GM23338 (cell line): ENCODE data around the gene SERPINE2. TPM values are rescaled to one million over a fixed set of nuclear protein-coding genes. Genes with fewer than 3 reads are reported as not detected.

Experiments
- ATAC-seq: fragments of 200-7000 bp; cut with Tn5 transposase; 3 replicates; pipeline ENCODE4 v1.9.1; 2020
- DNase-seq: peaks from one replicate; pipeline ENCODE4 v3.0.0-alpha.2; 2015; ENCODE audit warnings: low spot score
- H2AFZ ChIP-seq: fragments of 200-600 bp; sonication (generic); 2 replicates; pipeline ENCODE4 v1.8.0; 2016; ENCODE audit warnings: antibody characterized with exemption, mild to moderate bottlenecking, moderate library complexity
- H3F3A ChIP-seq: fragments of 200-600 bp; sonication (generic); replicated peaks from 2 replicates; pipeline ENCODE4 v1.8.0; 2017; ENCODE audit warnings: antibody characterized with exemption, mixed run types, low read depth
- H3K27ac ChIP-seq: fragments of 200-600 bp; sonication (generic); 2 replicates; pipeline ENCODE4 v1.6.1; 2016; ENCODE audit warnings: low read depth
- H3K27me3 ChIP-seq: fragments of 200-600 bp; sonication (generic); 2 replicates; pipeline ENCODE4 v1.8.0; 2016; ENCODE audit warnings: mild to moderate bottlenecking, mixed run types, moderate library complexity; ENCODE audit not compliant: insufficient read depth
- H3K36me3 ChIP-seq: fragments of 200-600 bp; sonication (generic); 2 replicates; pipeline ENCODE4 v1.8.0; 2016; ENCODE audit warnings: mild to moderate bottlenecking; ENCODE audit not compliant: insufficient read depth
- H3K4me1 ChIP-seq: fragments of 200-600 bp; sonication (generic); 2 replicates; pipeline ENCODE4 v1.8.0; 2016; ENCODE audit warnings: mild to moderate bottlenecking, moderate library complexity; ENCODE audit not compliant: insufficient read depth
- H3K4me2 ChIP-seq: fragments of 200-600 bp; sonication (generic); 2 replicates; pipeline ENCODE4 v1.7.1; 2017; ENCODE audit warnings: mixed run types
- H3K4me3 ChIP-seq: fragments of 200-600 bp; sonication (generic); 2 replicates; pipeline ENCODE4 v1.6.1; 2016; ENCODE audit warnings: mixed run types
- H3K79me2 ChIP-seq: fragments of 200-600 bp; sonication (generic); replicated peaks from 2 replicates; pipeline ENCODE4 v1.8.0; 2017; ENCODE audit warnings: mild to moderate bottlenecking; ENCODE audit not compliant: insufficient read depth
- H3K9me2 ChIP-seq: fragments of 200-600 bp; sonication (generic); 2 replicates; pipeline ENCODE4 v1.8.0; 2017; ENCODE audit not compliant: insufficient read depth
- H4K20me1 ChIP-seq: fragments of 200-600 bp; sonication (generic); replicated peaks from 2 replicates; pipeline ENCODE4 v1.8.0; 2017; ENCODE audit warnings: mild to moderate bottlenecking; ENCODE audit not compliant: insufficient read depth
- H3K27ac Mint-ChIP-seq: 2 replicates; pipeline ENCODE4 v1.8.0; 2020; ENCODE audit warnings: inconsistent platforms, mild to moderate bottlenecking, moderate library complexity, mixed read lengths
- H3K27me3 Mint-ChIP-seq: 3 replicates; pipeline ENCODE4 v1.8.0; 2022; ENCODE audit warnings: low read depth, mild to moderate bottlenecking, moderate library complexity, mixed read lengths, inconsistent platforms; ENCODE audit not compliant: insufficient read depth, poor library complexity
- H3K36me3 Mint-ChIP-seq: 3 replicates; pipeline ENCODE4 v1.8.0; 2021; ENCODE audit warnings: low read depth, mild to moderate bottlenecking, inconsistent platforms, moderate library complexity, mixed read lengths
- H3K4me1 Mint-ChIP-seq: 3 replicates; pipeline ENCODE4 v1.8.0; 2020; ENCODE audit warnings: mild to moderate bottlenecking, inconsistent platforms, mixed read lengths
- H3K4me3 Mint-ChIP-seq: 3 replicates; pipeline ENCODE4 v1.8.0; 2021; ENCODE audit warnings: moderate library complexity, mild to moderate bottlenecking, inconsistent platforms, mixed read lengths
- H3K9me3 Mint-ChIP-seq: 3 replicates; pipeline ENCODE4 v1.8.0; 2020; ENCODE audit warnings: moderate library complexity, mild to moderate bottlenecking, inconsistent platforms, mixed read lengths
- CREB1 ChIP-seq: fragments of 250-450 bp; sonication (Bioruptor Pico); IDR thresholded peaks from 2 replicates; pipeline ENCODE4 v1.5.0; 2020; ENCODE audit warnings: low read depth, mild to moderate bottlenecking, moderate library complexity
- EZH2 ChIP-seq: fragments of 200-600 bp; sonication (generic); IDR thresholded peaks from one replicate; pipeline ENCODE4 v1.8.0; 2017; ENCODE audit warnings: antibody characterized with exemption, mild to moderate bottlenecking, low read depth; ENCODE audit not compliant: unreplicated experiment
- EZH2phosphoT487 ChIP-seq: fragments of 200-600 bp; sonication (generic); IDR thresholded peaks from one replicate; pipeline ENCODE4 v1.8.1; 2018; ENCODE audit warnings: antibody characterized with exemption; ENCODE audit not compliant: unreplicated experiment
- JUNB ChIP-seq: IDR thresholded peaks from one replicate; pipeline ENCODE4 v1.6.1; 2016; ENCODE audit warnings: antibody characterized with exemption; ENCODE audit not compliant: unreplicated experiment
- NANOG ChIP-seq: IDR thresholded peaks from 2 replicates; pipeline ENCODE4 v1.6.1; 2016; ENCODE audit warnings: antibody characterized with exemption, borderline replicate concordance
- POLR2AphosphoS5 ChIP-seq: IDR thresholded peaks from 2 replicates; pipeline ENCODE4 v1.6.1; 2016; ENCODE audit warnings: antibody characterized with exemption, low read depth
- STAT1 ChIP-seq: IDR thresholded peaks from one replicate; pipeline ENCODE4 v1.6.1; 2016; ENCODE audit warnings: antibody characterized with exemption; ENCODE audit not compliant: unreplicated experiment
- ZNF114 ChIP-seq: fragments of 250-450 bp; sonication (Bioruptor Pico); IDR thresholded peaks from 2 replicates; pipeline ENCODE4 v1.5.0; 2020; ENCODE audit warnings: mild to moderate bottlenecking, moderate library complexity
- polyA plus RNA-seq: library from polyadenylated mRNA; unstranded; fragments of >200 nt; fragmentation: Nextera tagmentation; extraction: Ambion mirVana; gene quantifications from 2 replicates; pipeline ENCODE4 v1.2.1, GENCODE V29; 2016
- total RNA-seq: library from RNA; depleted of rRNA; stranded (reverse); fragments of >200 nt; shearing (Covaris generic); gene quantifications from 2 replicates; pipeline ENCODE4 v1.2.3, GENCODE V29; 2014
- TF ChIP-seq, protein P1 (sequence below): IDR thresholded peaks from one replicate; pipeline ENCODE4 v1.6.1; 2018; ENCODE audit warnings: antibody characterized with exemption; ENCODE audit not compliant: unreplicated experiment
- TF ChIP-seq, protein P2 (sequence below): IDR thresholded peaks from 2 replicates; pipeline ENCODE4 v1.6.1; 2016; ENCODE audit warnings: antibody characterized with exemption

Gene SERPINE2
- total and polyA plus RNA-seq, 2 experiments from 2014 or later: 38.6 to 44.2 TPM

DNA sequence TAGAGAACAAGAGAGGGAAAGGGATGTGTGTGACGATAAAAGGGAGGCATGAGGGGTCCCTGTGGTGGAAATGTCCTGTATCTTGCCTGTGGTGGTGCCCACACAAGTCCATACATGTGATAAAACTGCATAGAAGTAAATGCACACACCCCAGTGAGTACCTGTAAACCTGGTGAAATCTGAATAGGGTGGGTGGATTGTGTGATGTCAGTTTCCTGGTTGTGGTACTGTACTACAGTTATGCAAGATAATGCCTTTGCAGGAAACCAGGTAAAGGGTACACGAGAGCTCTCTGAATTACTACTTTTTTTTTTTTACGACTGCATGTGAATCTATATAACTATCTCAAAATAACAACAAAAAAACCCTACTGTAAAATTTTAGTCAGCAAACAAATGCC is 22.1 kb downstream of the SERPINE2 start (continued):
- TF ChIP-seq, protein P1, sequence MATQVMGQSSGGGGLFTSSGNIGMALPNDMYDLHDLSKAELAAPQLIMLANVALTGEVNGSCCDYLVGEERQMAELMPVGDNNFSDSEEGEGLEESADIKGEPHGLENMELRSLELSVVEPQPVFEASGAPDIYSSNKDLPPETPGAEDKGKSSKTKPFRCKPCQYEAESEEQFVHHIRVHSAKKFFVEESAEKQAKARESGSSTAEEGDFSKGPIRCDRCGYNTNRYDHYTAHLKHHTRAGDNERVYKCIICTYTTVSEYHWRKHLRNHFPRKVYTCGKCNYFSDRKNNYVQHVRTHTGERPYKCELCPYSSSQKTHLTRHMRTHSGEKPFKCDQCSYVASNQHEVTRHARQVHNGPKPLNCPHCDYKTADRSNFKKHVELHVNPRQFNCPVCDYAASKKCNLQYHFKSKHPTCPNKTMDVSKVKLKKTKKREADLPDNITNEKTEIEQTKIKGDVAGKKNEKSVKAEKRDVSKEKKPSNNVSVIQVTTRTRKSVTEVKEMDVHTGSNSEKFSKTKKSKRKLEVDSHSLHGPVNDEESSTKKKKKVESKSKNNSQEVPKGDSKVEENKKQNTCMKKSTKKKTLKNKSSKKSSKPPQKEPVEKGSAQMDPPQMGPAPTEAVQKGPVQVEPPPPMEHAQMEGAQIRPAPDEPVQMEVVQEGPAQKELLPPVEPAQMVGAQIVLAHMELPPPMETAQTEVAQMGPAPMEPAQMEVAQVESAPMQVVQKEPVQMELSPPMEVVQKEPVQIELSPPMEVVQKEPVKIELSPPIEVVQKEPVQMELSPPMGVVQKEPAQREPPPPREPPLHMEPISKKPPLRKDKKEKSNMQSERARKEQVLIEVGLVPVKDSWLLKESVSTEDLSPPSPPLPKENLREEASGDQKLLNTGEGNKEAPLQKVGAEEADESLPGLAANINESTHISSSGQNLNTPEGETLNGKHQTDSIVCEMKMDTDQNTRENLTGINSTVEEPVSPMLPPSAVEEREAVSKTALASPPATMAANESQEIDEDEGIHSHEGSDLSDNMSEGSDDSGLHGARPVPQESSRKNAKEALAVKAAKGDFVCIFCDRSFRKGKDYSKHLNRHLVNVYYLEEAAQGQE: no peak
- TF ChIP-seq ZNF114 (CRISPR knock-in tag): no peak

DNA sequence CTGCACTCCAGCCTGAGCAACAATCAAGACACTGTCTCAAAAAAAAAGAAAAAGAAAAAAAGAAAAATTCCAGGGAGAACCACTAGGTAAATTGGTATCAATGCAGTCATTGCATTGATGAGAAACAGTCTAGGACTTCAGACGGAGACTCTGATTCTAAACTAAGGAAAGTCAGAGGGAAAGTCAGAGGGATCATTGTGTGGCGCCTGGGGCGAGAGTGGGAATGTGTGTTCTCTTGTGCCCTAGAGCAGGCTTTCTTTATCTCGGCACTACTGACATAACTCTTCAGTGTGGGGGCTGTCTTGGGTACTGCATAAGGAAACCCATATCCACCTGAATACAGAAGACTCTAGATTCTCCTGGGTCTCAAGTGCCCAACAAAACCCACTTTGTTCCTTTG is 24.8 kb downstream of the SERPINE2 start:
- no peak for ATAC-seq

DNA sequence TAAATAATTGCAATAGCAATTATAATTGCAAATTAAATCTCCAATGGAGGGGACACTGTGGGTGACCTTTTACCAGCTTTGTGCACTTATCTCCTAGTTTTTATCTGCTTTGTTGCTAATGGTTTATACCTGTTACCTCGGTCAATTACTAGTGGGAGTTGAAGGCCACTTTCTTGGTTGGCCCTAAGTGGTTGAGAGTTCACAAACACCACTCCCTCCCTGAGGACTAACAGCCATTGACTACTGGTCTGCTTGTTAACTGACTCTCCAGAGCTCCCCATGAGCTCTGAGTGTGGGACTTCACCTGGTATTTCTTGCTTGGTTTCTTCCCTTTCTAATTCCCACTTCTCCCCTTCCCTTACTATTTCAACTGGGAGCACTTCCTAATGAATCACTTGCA is 27.2 kb downstream of the SERPINE2 start:
- Mint-ChIP-seq H3K4me3 (no peak overlapping the region), H3K4me1 (peaks cover 32% of the 10 kb centered on the region), H3K27me3 (peaks cover 3% of the 10 kb centered on the region), H3K36me3 (no peaks in the 10 kb centered on the region), H3K9me3 (no peaks in the 10 kb centered on the region), H3K27ac (no peak overlapping the region)
- ATAC-seq (no peak), DNase-seq (no peak)
- H3K27me3 ChIP-seq: no peaks in the 10 kb centered on the region
- no peaks in the 10 kb centered on the region; the same call in 1 of the 2 replicates for H3K9me2 ChIP-seq
- no peak overlapping the region for H3K4me2 ChIP-seq
- peaks cover 28% of the 10 kb centered on the region for H3K79me2 ChIP-seq
- no peaks in the 10 kb centered on the region for H3F3A ChIP-seq
- H3K36me3 ChIP-seq: no peaks in the 10 kb centered on the region
- peaks cover 36% of the 10 kb centered on the region for H3K4me1 ChIP-seq
- H3K4me3 ChIP-seq: no peak overlapping the region
- H3K27ac ChIP-seq: no peak overlapping the region
- H4K20me1 ChIP-seq: peaks cover 2% of the 10 kb centered on the region; the same call in 1 of the 2 replicates
- no peak overlapping the region for H2AFZ ChIP-seq
- TF ChIP-seq EZH2phosphoT487 (no peak), POLR2AphosphoS5 (no peak), CREB1 (CRISPR knock-in tag) (no peak), JUNB (no peak), ZNF114 (CRISPR knock-in tag) (no peak), NANOG (no peak), EZH2 (no peak)
- TF ChIP-seq, protein P1: no peak
- TF ChIP-seq, protein P2, sequence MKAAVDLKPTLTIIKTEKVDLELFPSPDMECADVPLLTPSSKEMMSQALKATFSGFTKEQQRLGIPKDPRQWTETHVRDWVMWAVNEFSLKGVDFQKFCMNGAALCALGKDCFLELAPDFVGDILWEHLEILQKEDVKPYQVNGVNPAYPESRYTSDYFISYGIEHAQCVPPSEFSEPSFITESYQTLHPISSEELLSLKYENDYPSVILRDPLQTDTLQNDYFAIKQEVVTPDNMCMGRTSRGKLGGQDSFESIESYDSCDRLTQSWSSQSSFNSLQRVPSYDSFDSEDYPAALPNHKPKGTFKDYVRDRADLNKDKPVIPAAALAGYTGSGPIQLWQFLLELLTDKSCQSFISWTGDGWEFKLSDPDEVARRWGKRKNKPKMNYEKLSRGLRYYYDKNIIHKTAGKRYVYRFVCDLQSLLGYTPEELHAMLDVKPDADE: no peak

More for the DNA sequence above, 24.8 kb downstream of the SERPINE2 start:
- Histone ChIP-seq H3K4me3 (no peak overlapping the region), H3K4me1 (peaks cover 23% of the 10 kb centered on the region), H3F3A (no peaks in the 10 kb centered on the region), H3K9me2 (peaks cover 4% of the 10 kb centered on the region; the same call in 1 of the 2 replicates), H3K79me2 (peaks cover 28% of the 10 kb centered on the region), H3K27ac (no peak overlapping the region), H3K4me2 (no peak overlapping the region), H3K36me3 (no peaks in the 10 kb centered on the region), H2AFZ (no peak overlapping the region), H3K27me3 (no peaks in the 10 kb centered on the region), H4K20me1 (peaks cover 4% of the 10 kb centered on the region; the same call in 1 of the 2 replicates)
- Mint-ChIP-seq H3K9me3 (no peaks in the 10 kb centered on the region), H3K27ac (no peak overlapping the region), H3K36me3 (no peaks in the 10 kb centered on the region), H3K27me3 (no peaks in the 10 kb centered on the region), H3K4me1 (peaks cover 18% of the 10 kb centered on the region), H3K4me3 (no peak overlapping the region)
- no peak for TF ChIP-seq STAT1
- TF ChIP-seq ZNF114 (CRISPR knock-in tag): no peak
- DNase-seq: no peak
